PC-9 (cell line): ENCODE data around the gene WDR7. TPM values are rescaled to one million over a fixed set of nuclear protein-coding genes. Genes with fewer than 3 reads are reported as not detected.

Experiments used
- BruUV-seq: library from RNA; stranded (reverse); fragments of 400-500 nt; replicated peaks from 2 replicates; lab custom pipeline; 2021; lab: Mats Ljungman, UMichigan
- CTCF ChIA-PET: fragments of 300-600 bp; sonication (Branson Sonifier 250); formaldehyde crosslinking; loops from one replicate; lab custom pipeline; 2022; ENCODE audit warnings: antibody characterized with exemption; lab: Charles Lee
- POLR2A ChIA-PET: fragments of 300-600 bp; sonication (Branson Sonifier 250); formaldehyde crosslinking; loops from one replicate; lab custom pipeline; 2022; ENCODE audit warnings: antibody characterized with exemption; ENCODE audit not compliant: unreplicated experiment; lab: Charles Lee
- DNase-seq, 2 experiments: peaks; one replicate each; pipeline versions ENCODE4 v3.0.0 to v3.0.0-alpha.2; 2015 to 2022; ENCODE audit warnings: mixed read lengths in 1 of 2
- H2AFZ ChIP-seq: fragments of 200-600 bp; sonication (generic); 2 replicates; pipeline ENCODE4 v1.8.1; 2017; ENCODE audit warnings: antibody characterized with exemption
- H3F3A ChIP-seq: fragments of 200-600 bp; sonication (generic); 2 replicates; pipeline ENCODE4 v1.8.1; 2017; ENCODE audit warnings: antibody characterized with exemption, mild to moderate bottlenecking, low read depth; ENCODE audit not compliant: insufficient read depth
- H3K27ac ChIP-seq: fragments of 200-600 bp; sonication (generic); 2 replicates; pipeline ENCODE4 v1.6.1; 2016; ENCODE audit warnings: mixed run types
- H3K27me3 ChIP-seq: fragments of 200-600 bp; sonication (generic); 2 replicates; pipeline ENCODE4 v1.6.1; 2016; ENCODE audit warnings: low read depth, mixed run types; ENCODE audit not compliant: insufficient read depth
- H3K36me3 ChIP-seq: fragments of 200-600 bp; sonication (generic); 2 replicates; pipeline ENCODE4 v1.6.1; 2016; ENCODE audit warnings: low read depth, mixed run types
- H3K4me1 ChIP-seq: fragments of 200-600 bp; sonication (generic); replicated peaks from 2 replicates; pipeline ENCODE4 v1.6.1; 2016; ENCODE audit warnings: mixed run types; ENCODE audit not compliant: insufficient read depth
- H3K4me2 ChIP-seq: fragments of 200-600 bp; sonication (generic); 2 replicates; pipeline ENCODE4 v1.6.1; 2017; ENCODE audit warnings: mixed run types
- H3K4me3 ChIP-seq: fragments of 200-600 bp; sonication (generic); 2 replicates; pipeline ENCODE4 v1.6.1; 2016; ENCODE audit warnings: mixed run types
- H3K79me2 ChIP-seq: fragments of 200-600 bp; sonication (generic); 2 replicates; pipeline ENCODE4 v1.6.1; 2017; ENCODE audit warnings: low read depth, mixed run types
- H3K9me2 ChIP-seq: fragments of 200-600 bp; sonication (generic); 2 replicates; pipeline ENCODE4 v1.8.1; 2017; ENCODE audit warnings: mild to moderate bottlenecking; ENCODE audit not compliant: insufficient read depth
- H3K9me3 ChIP-seq: fragments of 200-600 bp; sonication (generic); 2 replicates; pipeline ENCODE4 v1.8.1; 2016; ENCODE audit warnings: low read depth; ENCODE audit not compliant: insufficient read depth
- H4K20me1 ChIP-seq: fragments of 200-600 bp; sonication (generic); 2 replicates; pipeline ENCODE4 v1.8.1; 2017; ENCODE audit not compliant: insufficient read depth
- EZH2 ChIP-seq: fragments of 200-600 bp; sonication (generic); IDR thresholded peaks from 2 replicates; pipeline ENCODE4 v1.8.0; 2017; ENCODE audit warnings: antibody characterized with exemption, low read depth
- intact Hi-C: fragments of 100-400 bp; cut with micrococcal nuclease; formaldehyde crosslinking; loops from one replicate; pipeline ENCODE4 v1.10.0; 2022; ENCODE audit not compliant: unreplicated experiment
- total RNA-seq: library from RNA; stranded (reverse); gene quantifications from 2 replicates; pipeline ENCODE4 v1.2.3, GENCODE V29; 2021
- TF ChIP-seq, protein P1 (sequence below): fragments of 200-600 bp; sonication (generic); conservative IDR thresholded peaks from 2 replicates; pipeline ENCODE4 v1.6.1; 2017; ENCODE audit warnings: mixed run types, antibody characterized with exemption, mild to moderate bottlenecking, moderate library complexity

WDR7 gene
- total RNA-seq, 1 experiment from 2014 or later: 7.7 TPM

DNA sequence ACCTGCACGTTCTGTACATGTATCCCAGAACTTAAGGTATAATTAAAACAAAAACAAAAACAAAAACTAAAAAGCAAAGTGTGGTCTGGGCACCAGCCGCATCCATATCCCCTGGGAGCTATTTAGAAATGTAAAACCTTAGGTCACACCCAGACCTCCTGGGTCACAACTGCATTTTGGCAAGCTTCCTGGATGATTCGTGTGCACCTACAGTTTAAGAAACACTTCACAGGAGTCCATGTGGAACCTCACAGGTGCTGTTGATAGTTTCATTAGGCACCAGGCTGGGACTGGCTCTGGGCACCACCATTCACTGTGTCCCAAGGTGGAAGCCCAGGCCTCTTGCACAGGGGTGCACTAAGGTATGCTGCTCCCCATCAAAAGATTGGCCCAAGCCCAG, 392.1 kb downstream of the WDR7 start:
- BruUV-seq: no TSS peak
- H3K4me2 ChIP-seq: no peak overlapping the region
- intact Hi-C loops: no loop called here
- TF ChIP-seq EZH2: no peak
- TF ChIP-seq, protein P1, sequence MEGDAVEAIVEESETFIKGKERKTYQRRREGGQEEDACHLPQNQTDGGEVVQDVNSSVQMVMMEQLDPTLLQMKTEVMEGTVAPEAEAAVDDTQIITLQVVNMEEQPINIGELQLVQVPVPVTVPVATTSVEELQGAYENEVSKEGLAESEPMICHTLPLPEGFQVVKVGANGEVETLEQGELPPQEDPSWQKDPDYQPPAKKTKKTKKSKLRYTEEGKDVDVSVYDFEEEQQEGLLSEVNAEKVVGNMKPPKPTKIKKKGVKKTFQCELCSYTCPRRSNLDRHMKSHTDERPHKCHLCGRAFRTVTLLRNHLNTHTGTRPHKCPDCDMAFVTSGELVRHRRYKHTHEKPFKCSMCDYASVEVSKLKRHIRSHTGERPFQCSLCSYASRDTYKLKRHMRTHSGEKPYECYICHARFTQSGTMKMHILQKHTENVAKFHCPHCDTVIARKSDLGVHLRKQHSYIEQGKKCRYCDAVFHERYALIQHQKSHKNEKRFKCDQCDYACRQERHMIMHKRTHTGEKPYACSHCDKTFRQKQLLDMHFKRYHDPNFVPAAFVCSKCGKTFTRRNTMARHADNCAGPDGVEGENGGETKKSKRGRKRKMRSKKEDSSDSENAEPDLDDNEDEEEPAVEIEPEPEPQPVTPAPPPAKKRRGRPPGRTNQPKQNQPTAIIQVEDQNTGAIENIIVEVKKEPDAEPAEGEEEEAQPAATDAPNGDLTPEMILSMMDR: no peak
- H3K27me3 ChIP-seq: no peaks in the 10 kb centered on the region
- H3K36me3 ChIP-seq: no peaks in the 10 kb centered on the region
- no peaks in the 10 kb centered on the region for H3K79me2 ChIP-seq
- no peaks in the 10 kb centered on the region for H3K9me3 ChIP-seq
- no peak overlapping the region for H3K4me3 ChIP-seq
- DNase-seq: no peak
- H3K27ac ChIP-seq: no peak overlapping the region
- H3K4me1 ChIP-seq: no peaks in the 10 kb centered on the region
- ChIA-PET CTCF (no interaction called here), POLR2A (no interaction called here)
- no peaks in the 10 kb centered on the region for H3K9me2 ChIP-seq
- no peak overlapping the region for H2AFZ ChIP-seq
- no peaks in the 10 kb centered on the region for H4K20me1 ChIP-seq
- H3F3A ChIP-seq: no peaks in the 10 kb centered on the region

- TF ChIP-seq, protein P1: no peak
- no peak for TF ChIP-seq EZH2
- CTCF ChIA-PET: no interaction called here
- Histone ChIP-seq H3K4me1 (peaks cover 6% of the 10 kb centered on the region; the same call in 1 of the 2 replicates), H3K4me2 (no peak overlapping the region), H3K9me2 (no peaks in the 10 kb centered on the region), H3F3A (no peaks in the 10 kb centered on the region), H3K27ac (no peak overlapping the region), H4K20me1 (no peaks in the 10 kb centered on the region), H3K4me3 (no peak overlapping the region), H3K79me2 (no peaks in the 10 kb centered on the region), H3K36me3 (no peaks in the 10 kb centered on the region), H2AFZ (no peak overlapping the region), H3K9me3 (no peaks in the 10 kb centered on the region), H3K27me3 (no peaks in the 10 kb centered on the region)
- DNase-seq: no peak
- POLR2A ChIA-PET: no interaction called here
- BruUV-seq: no TSS peak
- intact Hi-C loops: no loop called here
Observed at GRCh38 chr18:57048351-57048750, 397.2 kb downstream of the WDR7 start.

- Histone ChIP-seq H3K27ac (no peak overlapping the region), H4K20me1 (no peaks in the 10 kb centered on the region), H3K9me2 (no peaks in the 10 kb centered on the region), H3F3A (no peaks in the 10 kb centered on the region), H2AFZ (no peak overlapping the region), H3K79me2 (no peaks in the 10 kb centered on the region), H3K4me1 (peaks cover 6% of the 10 kb centered on the region; the same call in 1 of the 2 replicates), H3K36me3 (no peaks in the 10 kb centered on the region), H3K27me3 (no peaks in the 10 kb centered on the region), H3K4me3 (no peak overlapping the region), H3K4me2 (no peak overlapping the region), H3K9me3 (no peaks in the 10 kb centered on the region)
- POLR2A ChIA-PET: no interaction called here
- TF ChIP-seq, protein P1: no peak
- no peak for TF ChIP-seq EZH2
- intact Hi-C loops: no loop called here
- BruUV-seq: no TSS peak
- CTCF ChIA-PET: no interaction called here
- no peak for DNase-seq
Observed at GRCh38 chr18:57048859-57049258, 397.7 kb downstream of the WDR7 start.
